T-helper 2 cell (primary cell): ENCODE results near the gene DNAI7.

ENCODE experiments used
- DNase-seq, 5 experiments: peaks; one replicate each; pipeline versions ENCODE4 v3.0.0 to v3.0.0-alpha.2; 2012 to 2022

The DNAI7 gene

GRCh38 chr12:25099010-25099409, 96.0 kb downstream of the DNAI7 start:
- no peak for DNase-seq

- peak in 1 of 5 experiments; percentile 14 for DNase-seq
Measured at GRCh38 chr12:25089738-25090137, 105.2 kb downstream of the DNAI7 start.

GRCh38 chr12:25087596-25087995, 107.4 kb downstream of the DNAI7 start:
- DNase-seq = no peak

- no peak for DNase-seq
Measured at GRCh38 chr12:25084816-25085215, 110.1 kb downstream of the DNAI7 start.

- DNase-seq = no peak
Measured at GRCh38 chr12:25083211-25083610, 111.7 kb downstream of the DNAI7 start.

DNA sequence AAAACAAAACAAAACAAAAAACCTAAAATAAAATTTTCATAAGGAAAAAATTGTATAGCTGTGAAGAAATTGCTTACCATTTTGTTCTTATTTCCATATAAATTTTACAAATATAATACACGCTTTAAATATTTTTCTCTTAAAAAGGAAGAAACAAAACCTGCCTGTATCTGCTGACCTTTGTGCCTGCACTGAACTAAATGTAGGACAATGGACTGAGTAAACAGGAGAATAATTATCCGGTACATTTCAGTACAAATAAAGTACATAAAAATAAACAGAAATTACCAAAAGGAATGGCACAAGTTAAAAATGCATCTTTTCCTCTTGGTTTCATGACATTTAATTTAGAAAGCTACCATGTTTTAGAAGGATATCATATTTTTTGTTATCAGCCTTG, 112.3 kb downstream of the DNAI7 start:
- no peak for DNase-seq

GRCh38 chr12:25079393-25079792, 115.6 kb downstream of the DNAI7 start:
- DNase-seq = no peak

DNA sequence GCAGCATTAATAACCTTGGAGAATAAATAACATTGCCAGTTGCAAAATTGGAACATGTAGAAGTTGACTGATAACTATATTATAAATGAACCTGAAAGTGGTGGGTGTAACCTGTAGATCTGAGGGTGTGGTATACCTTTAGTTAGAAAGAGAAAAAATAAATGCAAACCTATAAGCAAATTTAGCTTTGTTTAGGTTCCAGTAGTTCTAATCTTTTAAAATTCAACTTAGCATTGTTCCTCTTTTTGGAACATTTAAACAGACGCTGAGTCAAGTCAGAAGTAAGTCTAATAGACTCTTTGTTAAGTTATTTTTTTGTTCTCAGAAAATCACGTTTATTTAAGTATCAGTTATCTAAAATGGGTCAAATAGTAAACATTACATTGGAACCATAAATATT, 120.0 kb downstream of the DNAI7 start:
- no peak for DNase-seq

GRCh38 chr12:25074113-25074512, 120.8 kb downstream of the DNAI7 start:
- no peak for DNase-seq

DNA sequence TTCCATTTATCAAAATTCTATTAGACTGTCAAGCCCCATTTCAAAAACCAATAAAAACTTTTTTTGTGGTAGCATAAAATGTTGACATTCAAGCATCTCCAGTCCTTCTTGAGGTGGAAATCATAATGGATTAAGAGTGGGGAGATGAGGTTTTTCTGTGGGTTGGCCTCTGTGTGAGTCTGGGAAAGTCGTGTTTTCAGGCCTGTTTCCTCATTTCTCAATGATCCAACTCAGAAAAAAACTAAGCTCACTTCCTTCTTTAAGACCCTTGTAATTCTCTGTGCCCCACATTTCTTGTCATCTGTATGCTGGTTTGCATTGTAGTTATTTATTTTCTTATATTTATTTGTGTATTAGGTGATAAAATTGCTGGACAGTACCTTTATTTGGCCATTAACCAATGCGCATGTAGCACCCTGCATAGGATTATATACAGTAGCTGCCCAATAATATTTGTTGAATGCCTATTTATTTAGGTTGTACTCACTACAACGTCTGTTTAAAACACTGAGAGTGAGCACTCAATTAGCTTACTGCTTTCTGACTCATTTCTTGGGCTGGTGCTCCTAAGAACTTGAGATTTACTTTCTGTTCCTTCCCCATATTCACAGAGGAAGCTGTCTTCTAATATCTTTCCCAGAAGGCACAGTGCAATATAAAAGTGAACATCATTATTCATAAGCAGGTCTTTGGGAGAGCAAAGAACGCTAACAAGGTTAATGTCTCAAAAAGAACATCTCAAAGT, 121.9 kb downstream of the DNAI7 start:
- DNase-seq = no peak

DNA sequence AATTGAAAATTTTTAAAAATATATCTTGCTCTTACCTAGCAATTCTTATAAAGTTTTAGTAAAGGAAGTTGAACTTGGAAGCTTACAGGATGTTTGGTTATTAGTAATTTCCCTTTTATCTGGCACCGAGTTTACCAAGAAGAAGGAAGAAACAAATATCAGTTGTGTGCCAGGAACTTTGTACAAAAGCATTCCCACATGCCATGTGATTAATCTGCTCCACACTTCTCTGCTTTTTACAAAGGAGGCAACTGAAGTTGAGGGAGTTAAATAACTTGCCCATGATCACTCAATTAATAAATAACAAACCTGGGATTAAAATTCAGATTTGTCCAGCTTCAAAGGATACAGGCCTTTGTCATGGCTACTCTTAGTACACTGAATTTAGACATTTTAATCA, 123.6 kb downstream of the DNAI7 start:
- DNase-seq = no peak

GRCh38 chr12:25069224-25069623, 125.7 kb downstream of the DNAI7 start:
- DNase-seq = no peak

DNA sequence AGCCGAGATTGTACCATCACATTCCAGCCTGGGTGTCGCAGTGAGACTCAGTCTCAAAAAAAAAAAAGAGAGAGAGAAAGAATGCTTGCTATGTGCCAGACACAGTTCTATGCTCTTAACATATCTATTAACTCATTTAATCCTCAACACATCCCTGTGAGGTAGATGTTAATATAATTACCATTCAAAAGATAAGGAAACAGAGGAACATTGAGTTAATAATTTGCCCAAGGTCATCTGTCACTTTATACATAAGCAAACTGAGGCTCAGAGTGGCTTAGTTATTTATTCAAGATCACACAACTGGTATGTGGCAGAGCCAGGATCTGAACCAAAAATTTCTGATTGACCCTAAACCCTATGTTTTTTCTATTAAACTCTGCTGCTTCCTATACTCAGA, 129.9 kb downstream of the DNAI7 start:
- DNase-seq = no peak

DNA sequence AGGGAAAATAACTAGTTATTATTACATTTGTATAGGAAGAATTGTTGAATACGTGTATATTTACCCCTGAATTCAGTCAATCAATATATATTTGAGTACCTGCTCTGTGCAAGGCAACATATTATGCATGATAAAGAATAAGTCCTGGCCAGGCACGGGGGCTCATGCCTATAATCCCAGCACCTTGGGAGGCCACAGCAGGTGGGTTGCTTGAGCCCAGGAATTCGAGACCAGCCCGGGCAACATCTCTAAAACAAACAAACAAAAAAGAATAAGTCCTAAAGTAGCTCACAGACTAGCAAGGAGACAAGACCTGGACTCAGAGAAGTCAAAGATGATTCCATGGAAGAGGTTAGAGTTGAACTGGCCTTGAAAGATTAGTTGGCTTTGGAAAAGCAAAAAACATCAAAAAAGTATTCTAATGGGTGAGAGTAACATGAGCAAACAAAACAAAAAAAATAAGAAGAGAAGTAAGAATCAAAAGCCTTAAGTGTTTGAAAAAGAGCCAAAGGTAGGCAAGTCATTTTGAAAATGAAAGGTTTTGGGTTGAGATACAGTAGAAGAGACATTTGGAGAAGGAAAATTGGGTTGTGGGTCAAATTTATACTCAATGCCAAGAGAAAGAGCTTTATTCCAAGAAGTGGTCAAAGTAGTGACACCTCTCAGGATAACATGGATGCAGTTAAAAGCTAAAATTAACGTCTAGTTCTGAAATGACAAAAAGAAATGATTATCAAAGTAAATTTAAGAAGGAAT, 130.9 kb downstream of the DNAI7 start:
- DNase-seq = no peak

- DNase-seq = peak in 1 of 5 experiments; percentile 16
Measured at GRCh38 chr12:25058658-25059058, 136.3 kb downstream of the DNAI7 start.
